Measurements from ENCODE around the gene ABR. TPM values are rescaled to one million over a fixed set of nuclear protein-coding genes. Genes with fewer than 3 reads are reported as not detected.
A peak's percentile ranks its signal among the peaks of the same experiment; 100 is the strongest.

The ABR gene
- total RNA-seq, 4 donors from 2014 or later: 286 to 1,099 (median 522) TPM

DNA sequence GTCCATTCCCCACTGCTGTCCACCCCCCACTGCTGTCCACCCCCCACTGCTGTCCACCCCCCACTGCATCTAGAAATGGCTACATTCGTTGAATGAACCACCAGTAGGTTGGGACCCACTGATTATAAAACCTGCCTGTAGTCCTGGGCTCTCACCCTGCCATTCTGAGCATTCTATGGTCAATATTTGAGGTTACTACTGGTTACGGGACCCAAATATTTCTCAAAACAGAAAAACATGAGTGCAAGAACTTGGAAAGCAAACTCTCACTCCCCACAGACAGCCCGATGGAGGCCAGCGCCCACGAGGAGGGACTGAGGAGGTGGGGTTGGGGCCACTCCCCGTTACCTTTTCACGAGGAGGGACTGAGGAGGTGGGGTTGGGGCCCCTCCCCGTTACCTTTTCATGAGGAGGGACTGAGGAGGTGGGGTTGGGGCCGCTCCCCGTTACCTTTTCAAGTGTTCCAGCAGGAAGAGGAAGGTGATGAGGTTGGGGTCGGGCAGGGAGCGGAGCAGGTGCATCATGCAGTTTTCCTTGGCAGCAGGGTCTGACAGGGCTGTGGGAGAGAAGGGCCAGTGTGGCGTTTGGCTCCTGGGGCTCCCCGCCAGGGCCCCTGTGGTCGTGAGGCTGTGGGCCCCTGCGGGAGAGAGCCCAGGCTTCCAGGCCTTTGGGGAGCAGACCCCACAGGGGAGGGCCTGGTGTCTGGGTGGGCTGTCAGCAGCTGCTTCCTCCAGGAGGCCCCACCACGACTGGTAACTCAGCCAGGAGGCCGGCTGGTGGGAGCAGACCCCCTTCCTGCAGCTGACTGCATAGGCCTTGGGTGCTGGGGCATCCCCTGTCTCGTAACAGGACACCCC lies 170.3 kb downstream of the ABR start:
- DNase-seq: no peak
- 70 to 76% methylated on average over 2 to 19 of the region's 19 CpGs for WGBS, 2 donors (ENCODE audit: low coverage in 1 of 2)
- Histone ChIP-seq H3K4me1 (peaks cover 17 to 23% (median 19%) of the 10 kb centered on the region in 4 donors), H3K27ac (no peak overlapping the region), H3K4me3 (no peak overlapping the region), H3K36me3 (peaks cover 0 to 41% (median 16%) of the 10 kb centered on the region in 4 donors), H3K27me3 (no peaks in the 10 kb centered on the region), H3K9me3 (no peaks in the 10 kb centered on the region)
- TF ChIP-seq EP300 (IDR thresholded peaks at IDR 0.05; ENCODE audit: low read depth) (no peak), POLR2AphosphoS5 (IDR thresholded peaks at IDR 0.05) (no peak), POLR2A (IDR thresholded peaks at IDR 0.05) (no peak)
- TF ChIP-seq, protein P1, sequence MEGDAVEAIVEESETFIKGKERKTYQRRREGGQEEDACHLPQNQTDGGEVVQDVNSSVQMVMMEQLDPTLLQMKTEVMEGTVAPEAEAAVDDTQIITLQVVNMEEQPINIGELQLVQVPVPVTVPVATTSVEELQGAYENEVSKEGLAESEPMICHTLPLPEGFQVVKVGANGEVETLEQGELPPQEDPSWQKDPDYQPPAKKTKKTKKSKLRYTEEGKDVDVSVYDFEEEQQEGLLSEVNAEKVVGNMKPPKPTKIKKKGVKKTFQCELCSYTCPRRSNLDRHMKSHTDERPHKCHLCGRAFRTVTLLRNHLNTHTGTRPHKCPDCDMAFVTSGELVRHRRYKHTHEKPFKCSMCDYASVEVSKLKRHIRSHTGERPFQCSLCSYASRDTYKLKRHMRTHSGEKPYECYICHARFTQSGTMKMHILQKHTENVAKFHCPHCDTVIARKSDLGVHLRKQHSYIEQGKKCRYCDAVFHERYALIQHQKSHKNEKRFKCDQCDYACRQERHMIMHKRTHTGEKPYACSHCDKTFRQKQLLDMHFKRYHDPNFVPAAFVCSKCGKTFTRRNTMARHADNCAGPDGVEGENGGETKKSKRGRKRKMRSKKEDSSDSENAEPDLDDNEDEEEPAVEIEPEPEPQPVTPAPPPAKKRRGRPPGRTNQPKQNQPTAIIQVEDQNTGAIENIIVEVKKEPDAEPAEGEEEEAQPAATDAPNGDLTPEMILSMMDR (IDR thresholded peaks at IDR 0.05): no peak
- in situ Hi-C loops (cut with MboI; ENCODE audit: low pct_ligation_motif_present in 1 of 4, low pct_unique_long_range_greater_than_20kb in 1 of 4, low sequenced_read_pairs in 3 of 4): no loop called here
- intact Hi-C loops (cut with DNase I; ENCODE audit: low total_unique reads): no loop called here

DNA sequence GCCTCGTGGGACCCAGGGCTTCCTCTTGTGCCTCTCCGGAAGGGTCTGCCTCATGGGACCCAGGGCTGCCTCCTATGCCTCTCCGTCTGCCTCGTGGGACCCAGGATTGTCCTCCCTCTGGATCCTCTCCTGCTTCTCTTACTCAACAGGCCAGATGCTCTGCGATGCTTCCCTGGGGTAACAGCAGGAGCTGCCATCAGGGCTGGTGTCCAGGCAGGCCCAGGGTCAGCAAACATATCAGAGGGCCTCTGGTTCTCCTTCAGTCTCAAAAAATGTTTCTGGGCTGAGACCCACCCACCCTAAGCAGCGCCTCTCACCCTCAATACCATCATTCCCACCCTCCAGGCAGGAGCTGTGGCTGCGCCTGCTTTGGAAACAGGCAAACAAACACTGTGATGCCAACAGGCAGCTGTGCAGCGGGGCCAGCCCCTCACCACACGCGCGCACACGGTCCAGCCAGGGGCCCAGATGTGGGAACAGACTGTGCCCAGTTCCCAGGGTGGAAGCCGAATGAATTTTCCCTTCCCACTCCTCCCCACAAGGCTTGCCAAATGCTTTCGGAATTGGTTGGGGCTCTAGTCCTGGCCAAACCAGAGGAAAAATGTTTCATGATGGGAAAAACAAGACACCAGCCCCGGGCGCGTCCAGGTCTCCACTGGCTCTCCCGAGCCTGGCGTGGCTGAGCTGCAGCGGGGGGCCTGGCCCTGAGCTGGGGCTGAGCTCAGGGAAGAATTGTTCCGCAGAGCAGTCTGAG lies 171.6 kb downstream of the ABR start:
- peaks cover 17 to 29% (median 23%) of the 10 kb centered on the region in 4 donors for H3K4me1 ChIP-seq
- H3K27ac ChIP-seq: peak overlapping the region; percentile 10 to 63 (median 27)
- intact Hi-C loops (cut with DNase I; ENCODE audit: low total_unique reads) (no loop called here), in situ Hi-C loops (cut with MboI; ENCODE audit: low pct_ligation_motif_present in 1 of 4, low pct_unique_long_range_greater_than_20kb in 1 of 4, low sequenced_read_pairs in 3 of 4) (no loop called here)
- no peaks in the 10 kb centered on the region for H3K27me3 ChIP-seq
- H3K4me3 ChIP-seq: no peak overlapping the region
- DNase-seq: no peak
- WGBS, 2 donors (ENCODE audit: low coverage in 1 of 2): 91% methylated on average over 21 of the region's 21 CpGs; no CpG with 5 or more reads in 1 of the 2 donors
- no peaks in the 10 kb centered on the region for H3K9me3 ChIP-seq
- peaks cover 0 to 46% (median 16%) of the 10 kb centered on the region in 4 donors for H3K36me3 ChIP-seq
- TF ChIP-seq POLR2AphosphoS5 (IDR thresholded peaks at IDR 0.05) (peak in 1 of 3 donors; percentile 10), POLR2A (IDR thresholded peaks at IDR 0.05) (no peak)

DNA sequence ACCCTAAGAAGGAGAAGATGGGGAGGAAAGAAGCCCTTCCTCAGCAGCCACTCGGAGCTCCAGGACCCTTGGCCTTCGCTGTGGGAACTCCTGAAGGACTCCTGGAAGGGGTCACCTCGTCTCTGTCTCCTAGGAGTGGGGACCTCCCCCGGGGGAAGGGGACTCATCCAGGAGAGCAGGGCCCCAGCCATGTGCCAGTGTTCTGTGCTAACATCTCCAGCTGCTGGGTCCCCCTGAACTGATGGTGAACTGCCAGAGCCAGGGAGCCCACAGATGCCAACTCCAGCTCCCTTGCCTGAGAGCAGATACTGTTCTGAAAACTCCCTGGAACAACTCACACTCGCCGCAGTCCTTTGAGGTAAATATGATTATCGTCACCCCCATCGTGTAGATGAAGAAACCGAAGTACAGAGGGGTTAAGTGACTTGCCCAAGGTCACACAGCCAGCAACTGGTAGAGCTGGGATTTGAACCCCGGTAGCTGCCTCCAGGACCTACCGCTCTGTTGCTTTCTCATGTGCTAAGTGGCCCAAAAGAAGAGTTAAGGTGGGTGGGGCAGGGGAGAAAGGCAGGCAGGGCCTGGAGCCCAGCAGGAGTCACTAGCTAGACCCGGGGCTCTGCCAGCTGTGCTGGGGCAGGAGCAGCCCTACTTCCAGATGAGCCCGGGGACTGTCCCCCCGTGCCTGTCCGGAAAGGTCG lies 172.3 kb downstream of the ABR start:
- Histone ChIP-seq H3K36me3 (peaks cover 0 to 47% (median 16%) of the 10 kb centered on the region in 4 donors), H3K4me3 (no peak overlapping the region), H3K9me3 (no peaks in the 10 kb centered on the region), H3K27ac (peak overlapping the region; percentile 18 to 63 (median 27)), H3K4me1 (peaks cover 17 to 35% (median 24%) of the 10 kb centered on the region in 4 donors), H3K27me3 (no peaks in the 10 kb centered on the region)
- in situ Hi-C loops (cut with MboI; ENCODE audit: low pct_ligation_motif_present in 1 of 4, low pct_unique_long_range_greater_than_20kb in 1 of 4, low sequenced_read_pairs in 3 of 4) (no loop called here), intact Hi-C loops (cut with DNase I; ENCODE audit: low total_unique reads) (no loop called here)
- DNase-seq: no peak
- 87% methylated on average over 15 of the region's 16 CpGs; no CpG with 5 or more reads in 1 of the 2 donors for WGBS, 2 donors (ENCODE audit: low coverage in 1 of 2)
- TF ChIP-seq POLR2A (IDR thresholded peaks at IDR 0.05) (no peak), POLR2AphosphoS5 (IDR thresholded peaks at IDR 0.05) (no peak), EP300 (IDR thresholded peaks at IDR 0.05; ENCODE audit: low read depth) (no peak)
- TF ChIP-seq, protein P1 (IDR thresholded peaks at IDR 0.05): no peak

DNA sequence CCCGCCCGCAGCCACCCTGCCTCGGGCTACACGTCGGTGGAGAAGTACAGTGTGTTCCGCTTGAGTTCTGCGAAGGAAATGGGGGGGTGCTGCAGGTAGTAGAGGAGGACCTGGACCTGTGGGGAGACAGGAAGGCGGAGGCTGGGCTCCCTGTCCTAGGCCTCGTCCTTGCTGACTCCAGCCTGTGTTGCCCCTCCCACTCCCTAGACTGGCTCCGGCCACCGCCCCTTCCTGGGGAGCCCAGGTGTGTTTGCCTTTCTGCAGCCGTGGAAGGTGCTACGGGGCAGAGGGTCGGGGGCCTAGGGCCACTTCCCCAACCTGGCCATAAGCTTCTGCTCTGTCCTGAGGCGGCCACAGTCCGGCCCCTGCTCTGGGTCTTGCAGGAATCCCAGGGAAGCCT lies 173.7 kb downstream of the ABR start:
- in situ Hi-C loops (cut with MboI; ENCODE audit: low pct_ligation_motif_present in 1 of 4, low pct_unique_long_range_greater_than_20kb in 1 of 4, low sequenced_read_pairs in 3 of 4) (no loop called here), intact Hi-C loops (cut with DNase I; ENCODE audit: low total_unique reads) (no loop called here)
- Histone ChIP-seq H3K4me1 (peaks cover 21 to 49% (median 36%) of the 10 kb centered on the region in 4 donors), H3K9me3 (no peaks in the 10 kb centered on the region), H3K36me3 (peaks cover 0 to 41% (median 9%) of the 10 kb centered on the region in 4 donors), H3K27ac (peak overlapping the region; percentile 59 to 86 (median 74)), H3K4me3 (no peak overlapping the region), H3K27me3 (no peaks in the 10 kb centered on the region)
- peak; percentile 59 for DNase-seq
- TF ChIP-seq EP300 (IDR thresholded peaks at IDR 0.05; ENCODE audit: low read depth): no peak
- TF ChIP-seq, protein P1 (IDR thresholded peaks at IDR 0.05): no peak
- WGBS, 2 donors (ENCODE audit: low coverage in 1 of 2): 62% methylated on average over 14 of the region's 16 CpGs; no CpG with 5 or more reads in 1 of the 2 donors

Data from transverse colon (tissue), 4 donors.